Ovary (tissue), 3 donors: Measurements from ENCODE around the gene ZFP92.

ENCODE experiments used
- EP300 ChIP-seq: sonication (generic); formaldehyde crosslinking; IDR thresholded peaks from one replicate; pipeline ENCODE4 v1.6.1; 2017; ENCODE audit warnings: antibody characterized with exemption
- POLR2A ChIP-seq: fragments of 450-650 bp; IDR thresholded peaks from one replicate; pipeline ENCODE4 v1.6.1; 2017; ENCODE audit warnings: antibody characterized with exemption, mild to moderate bottlenecking, moderate library complexity
- TF ChIP-seq, protein P1 (sequence below), 3 donors: fragments of 450-650 bp in 2 of 3; fragments of 200-600 bp in 1 of 3; IDR thresholded peaks; one replicate each; pipeline versions ENCODE4 v1.5.1 to v1.8.0; 2016 to 2022; ENCODE audit warnings: antibody characterized with exemption in 3 of 3, mild to moderate bottlenecking in 1 of 3
- donor health status: DM: no; HTN: no; CAD: no.

DNA sequence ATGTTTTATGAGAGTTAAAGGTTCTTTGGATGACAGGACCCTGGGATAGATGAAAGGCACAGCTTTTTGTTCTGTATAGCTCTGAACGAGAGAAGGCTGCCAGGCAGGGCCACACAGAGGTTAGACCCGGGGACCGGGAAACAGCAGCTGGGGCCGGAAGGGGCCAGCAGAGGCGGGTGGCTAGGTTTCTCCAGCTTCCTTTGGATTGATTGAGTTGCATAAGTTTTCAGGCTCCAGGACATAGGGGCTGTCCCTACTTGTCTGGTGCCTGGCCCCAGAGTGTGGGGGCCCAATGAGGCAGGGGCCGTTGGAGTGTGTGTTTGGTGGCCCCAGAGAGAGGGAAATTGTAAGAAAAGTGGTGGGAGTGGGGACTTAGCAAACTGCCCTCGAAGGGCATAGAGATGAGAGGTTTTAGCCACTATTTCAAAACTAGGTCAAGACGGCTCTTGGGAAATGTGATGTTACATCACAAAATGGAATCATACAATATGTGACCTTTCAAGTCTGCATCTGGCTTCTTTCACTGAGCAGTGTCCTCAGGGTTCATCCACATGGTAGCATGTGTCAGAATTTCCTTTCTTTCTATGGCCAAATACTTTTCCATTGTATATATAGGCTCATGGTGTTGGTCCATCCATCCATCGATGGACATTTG is 3.7 kb downstream of the ZFP92 start:
- no peak for TF ChIP-seq POLR2A
- TF ChIP-seq, protein P1, sequence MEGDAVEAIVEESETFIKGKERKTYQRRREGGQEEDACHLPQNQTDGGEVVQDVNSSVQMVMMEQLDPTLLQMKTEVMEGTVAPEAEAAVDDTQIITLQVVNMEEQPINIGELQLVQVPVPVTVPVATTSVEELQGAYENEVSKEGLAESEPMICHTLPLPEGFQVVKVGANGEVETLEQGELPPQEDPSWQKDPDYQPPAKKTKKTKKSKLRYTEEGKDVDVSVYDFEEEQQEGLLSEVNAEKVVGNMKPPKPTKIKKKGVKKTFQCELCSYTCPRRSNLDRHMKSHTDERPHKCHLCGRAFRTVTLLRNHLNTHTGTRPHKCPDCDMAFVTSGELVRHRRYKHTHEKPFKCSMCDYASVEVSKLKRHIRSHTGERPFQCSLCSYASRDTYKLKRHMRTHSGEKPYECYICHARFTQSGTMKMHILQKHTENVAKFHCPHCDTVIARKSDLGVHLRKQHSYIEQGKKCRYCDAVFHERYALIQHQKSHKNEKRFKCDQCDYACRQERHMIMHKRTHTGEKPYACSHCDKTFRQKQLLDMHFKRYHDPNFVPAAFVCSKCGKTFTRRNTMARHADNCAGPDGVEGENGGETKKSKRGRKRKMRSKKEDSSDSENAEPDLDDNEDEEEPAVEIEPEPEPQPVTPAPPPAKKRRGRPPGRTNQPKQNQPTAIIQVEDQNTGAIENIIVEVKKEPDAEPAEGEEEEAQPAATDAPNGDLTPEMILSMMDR (IDR thresholded peaks at IDR 0.05) = no peak
- no peak for TF ChIP-seq EP300
